Stimulated activated naive CD8-positive, alpha-beta T cell treated with anti-CD3 and anti-CD28 coated beads, Interleukin-15, Interleukin-2, amounts not matched to agents 100 U/mL and 50 U/mL, for 24 hours (primary cell): ENCODE data around the gene HOXA13.

Source experiments
- ATAC-seq: fragments of 150-1000 bp; cut with Tn5 transposase; one replicate; pipeline ENCODE4 v1.10.0; 2021
- DNase-seq: peaks from one replicate; pipeline ENCODE4 v3.0.0; 2021

The HOXA13 gene

GRCh38 chr7:27170426-27171324 lies 29.2 kb downstream of the HOXA13 start:
- ATAC-seq (no peak), DNase-seq (no peak)

- ATAC-seq, result no peak
- DNase-seq, result no peak
Measured at GRCh38 chr7:27169658-27170425, 30.0 kb downstream of the HOXA13 start.

- DNase-seq (no peak), ATAC-seq (no peak)
Measured at GRCh38 chr7:27168265-27168947, 31.5 kb downstream of the HOXA13 start.

DNA sequence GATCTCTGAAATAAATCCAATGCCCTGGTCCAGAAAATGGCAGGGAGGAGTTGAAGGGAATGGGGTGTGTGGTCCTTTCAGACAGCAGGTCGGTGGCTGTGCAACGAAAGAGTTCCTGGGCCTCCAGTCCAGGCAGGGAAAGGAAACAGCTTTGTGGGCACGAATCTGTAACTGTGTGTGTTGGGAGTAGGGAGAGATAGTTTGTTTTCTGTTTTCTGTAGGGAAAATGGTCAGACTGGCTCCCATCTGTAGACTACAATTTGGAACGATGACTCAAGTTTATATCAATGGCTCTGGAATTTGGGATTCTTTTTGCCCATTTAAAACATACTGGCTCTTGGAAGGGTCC lies 32.0 kb downstream of the HOXA13 start:
- DNase-seq, result no peak
- no peak for ATAC-seq

DNA sequence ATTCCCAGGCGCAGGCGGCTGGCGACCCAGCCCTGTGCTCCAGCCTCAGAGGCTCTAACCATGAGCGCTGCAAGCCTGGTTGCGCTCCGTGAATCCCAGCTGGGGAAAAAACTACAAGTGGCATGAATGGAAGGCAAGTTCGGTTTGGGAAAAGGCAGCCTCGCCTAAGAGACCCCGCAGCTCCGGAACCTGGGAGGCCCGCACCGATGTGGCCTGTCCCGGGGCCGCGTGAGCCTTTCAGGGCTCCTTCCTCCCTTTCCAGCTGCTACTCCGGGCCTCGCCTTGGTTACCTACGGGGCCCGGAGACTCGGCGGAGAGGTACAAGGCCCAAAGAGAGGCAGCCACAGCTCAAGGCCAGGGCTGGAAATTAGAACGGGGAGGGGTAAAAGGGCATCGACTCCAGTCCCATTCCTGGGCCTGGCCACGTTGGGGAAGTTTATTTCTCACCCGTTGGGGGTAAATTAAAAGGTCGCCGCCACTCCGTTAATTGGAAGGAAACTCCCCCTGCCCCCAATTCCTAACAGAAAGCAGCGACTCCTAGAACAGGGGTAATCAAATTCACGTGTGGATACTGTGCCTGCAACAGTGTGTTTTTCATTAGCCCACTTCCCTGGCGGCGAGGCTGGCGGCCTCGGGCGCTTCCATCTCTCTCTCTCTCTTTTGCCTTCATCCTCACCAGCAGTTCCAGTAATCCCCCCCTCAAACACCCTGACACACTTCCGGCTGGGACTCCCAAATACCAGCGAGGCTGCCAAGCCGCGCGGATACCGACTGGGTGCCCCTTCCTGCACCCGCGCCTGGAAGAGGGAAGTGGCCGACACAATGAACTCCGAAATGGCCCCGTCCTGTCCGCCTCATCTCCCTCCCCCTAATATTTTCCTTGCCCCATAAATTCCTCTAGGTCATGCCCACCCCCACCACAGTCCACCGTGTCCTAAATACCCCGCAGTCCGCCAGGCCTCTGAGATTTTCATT lies 33.1 kb downstream of the HOXA13 start:
- DNase-seq (no peak), ATAC-seq (no peak)

DNA sequence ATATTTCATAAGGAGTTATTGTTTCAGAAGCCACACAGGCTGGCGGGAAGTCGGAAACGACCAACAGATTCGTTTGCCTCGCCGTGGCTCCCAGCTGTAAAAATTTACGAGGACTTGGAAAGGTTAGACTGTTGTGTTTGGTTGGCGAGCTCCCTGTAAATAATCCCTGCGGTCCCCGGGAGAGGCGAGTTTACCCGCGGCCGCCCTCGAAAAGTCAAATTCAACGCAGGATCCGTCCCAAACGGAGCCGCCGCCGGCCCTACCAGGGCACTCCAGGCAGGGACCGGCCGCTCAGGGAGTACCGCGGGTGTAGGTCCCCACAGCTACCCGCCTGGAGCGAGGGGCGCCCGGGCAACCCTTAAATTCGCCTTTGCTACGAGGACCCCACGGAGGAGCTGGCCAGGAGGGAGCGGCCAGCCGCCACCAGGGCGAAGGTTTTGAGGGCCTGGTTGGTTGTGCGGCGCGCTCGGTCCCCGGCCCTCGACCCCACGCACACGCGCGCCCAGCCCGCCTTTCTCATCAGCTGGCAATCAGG lies 33.8 kb downstream of the HOXA13 start:
- DNase-seq (no peak), ATAC-seq (no peak)

DNA sequence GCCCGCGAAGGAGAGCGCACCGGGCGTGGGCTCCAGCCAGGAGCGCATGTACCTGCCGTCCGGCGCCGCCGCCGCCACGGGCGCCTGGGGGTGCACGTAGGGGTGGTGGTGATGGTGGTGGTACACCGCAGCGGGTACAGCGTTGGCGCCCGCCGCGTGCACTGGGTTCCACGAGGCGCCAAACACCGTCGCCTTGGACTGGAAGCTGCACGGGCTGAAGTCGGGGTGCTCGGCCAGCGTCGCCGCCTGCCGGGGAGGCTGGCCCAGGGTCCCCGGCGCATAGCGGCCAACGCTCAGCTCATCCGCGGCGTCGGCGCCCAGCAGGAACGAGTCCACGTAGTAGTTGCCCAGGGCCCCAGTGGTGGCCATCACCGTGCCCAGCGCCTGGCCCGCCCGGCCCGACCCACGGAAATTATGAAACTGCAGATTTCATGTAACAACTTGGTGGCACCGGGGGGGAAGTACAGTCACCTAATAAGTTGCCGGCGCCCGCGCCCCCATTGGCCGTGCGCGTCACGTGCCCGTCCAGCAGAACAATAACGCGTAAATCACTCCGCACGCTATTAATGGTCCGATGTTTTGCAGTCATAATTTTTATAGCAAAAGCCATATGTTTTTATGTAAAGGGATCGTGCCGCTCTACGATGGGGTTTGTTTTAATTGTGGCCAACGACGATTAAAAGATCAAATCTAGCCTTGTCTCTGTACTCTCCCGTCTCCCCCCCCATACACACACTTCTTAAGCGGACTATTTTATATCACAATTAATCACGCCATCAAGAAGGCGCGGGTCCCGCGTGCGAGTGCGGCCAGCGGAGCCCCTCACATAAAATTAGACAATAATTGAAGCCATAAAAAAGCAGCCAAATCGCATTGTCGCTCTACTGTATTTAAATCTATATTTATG lies 34.5 kb downstream of the HOXA13 start, which contains the start of gene HOXA9:
Gene HOXA9 (minus strand): TSS at position 449 of the 907 bp plus-strand sequence. CDS start 80 bp downstream, at position 369.
- ATAC-seq, result no peak
- DNase-seq, result no peak

GRCh38 chr7:27164367-27165088 lies 35.4 kb downstream of the HOXA13 start:
- no peak for DNase-seq

GRCh38 chr7:27164045-27164366 lies 35.9 kb downstream of the HOXA13 start:
- DNase-seq (no peak), ATAC-seq (no peak)

More at GRCh38 chr7:27164367-27165088, 35.4 kb downstream of the HOXA13 start:
- ATAC-seq, result no peak

GRCh38 chr7:27163288-27164044 lies 36.4 kb downstream of the HOXA13 start:
- DNase-seq (no peak), ATAC-seq (no peak)

- DNase-seq (no peak), ATAC-seq (no peak)
Measured at GRCh38 chr7:27162561-27163287, 37.2 kb downstream of the HOXA13 start.

GRCh38 chr7:27161721-27162560 lies 38.0 kb downstream of the HOXA13 start:
- ATAC-seq, result no peak
- DNase-seq, result no peak

GRCh38 chr7:27161214-27161720 lies 38.6 kb downstream of the HOXA13 start:
- DNase-seq (no peak), ATAC-seq (no peak)

DNA sequence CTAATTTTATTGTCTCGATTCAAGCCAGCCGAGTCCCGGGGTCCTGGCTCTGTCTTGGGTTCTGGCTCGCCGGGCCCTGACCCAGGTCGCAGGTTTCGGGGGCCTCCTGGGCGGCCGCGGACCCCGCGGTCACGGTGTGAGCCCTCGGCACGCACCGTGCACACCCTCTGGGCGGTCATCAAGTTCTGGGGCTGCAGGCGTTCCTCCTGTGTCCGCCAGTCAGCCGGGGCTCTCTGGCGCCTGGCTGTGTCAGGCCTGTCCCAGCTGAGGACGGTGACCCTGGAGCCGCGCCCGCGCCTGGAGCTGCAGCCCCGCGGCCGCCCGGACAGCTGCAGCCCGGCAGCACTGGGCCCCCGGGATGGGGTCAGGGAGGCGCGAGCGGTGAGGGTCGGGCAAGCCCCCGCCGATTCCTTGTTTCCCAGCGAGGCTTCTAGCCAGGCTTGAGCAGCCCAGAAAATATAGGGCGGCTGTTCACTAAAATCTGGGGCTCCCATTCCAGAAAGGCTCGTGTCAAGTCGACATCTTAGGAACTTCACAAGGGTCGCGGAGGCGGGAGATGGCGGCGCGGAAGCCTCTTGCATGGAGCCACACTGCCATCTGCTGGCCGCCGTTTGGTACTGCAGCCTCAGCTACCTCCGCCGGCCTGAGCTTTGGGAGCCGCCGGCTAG lies 39.2 kb downstream of the HOXA13 start:
- ATAC-seq (peak; percentile 60), DNase-seq (peak; percentile 90)

DNA sequence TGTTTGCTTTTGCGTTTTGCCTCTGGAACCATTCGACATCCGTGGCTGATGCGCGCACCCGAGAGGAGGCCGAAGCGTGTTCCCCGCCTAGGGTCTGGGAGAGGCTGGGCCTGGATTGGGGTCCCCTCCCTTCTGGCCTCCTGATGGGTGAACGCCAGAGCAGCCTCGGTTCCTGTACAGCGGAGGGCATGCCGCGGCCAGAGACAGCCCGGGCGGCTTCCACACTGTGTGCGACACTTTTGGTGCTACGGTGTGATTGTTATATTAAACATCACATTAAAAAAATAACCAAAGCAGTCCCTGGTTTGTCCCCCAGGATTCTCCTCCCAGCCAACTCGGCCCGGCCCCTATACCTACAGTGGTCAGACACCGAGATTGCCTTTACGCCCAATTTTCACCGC lies 39.7 kb downstream of the HOXA13 start:
- ATAC-seq, result peak; percentile 10
- DNase-seq, result no peak
